HG02852 (cell line): ENCODE data around the gene SYPL2.
"Not testable (repeated sequence)": the region's sequence is repeated elsewhere in the genome, so short reads cannot be mapped to it uniquely, and the experiment has no call there.

Experiments used
- ATAC-seq: cut with Tn5 transposase; IDR thresholded peaks from one replicate; pipeline ENCODE4 v1.9.1; 2021; ENCODE audit warnings: mild to moderate bottlenecking, moderate library complexity; ENCODE audit not compliant: unreplicated experiment

Gene SYPL2

DNA sequence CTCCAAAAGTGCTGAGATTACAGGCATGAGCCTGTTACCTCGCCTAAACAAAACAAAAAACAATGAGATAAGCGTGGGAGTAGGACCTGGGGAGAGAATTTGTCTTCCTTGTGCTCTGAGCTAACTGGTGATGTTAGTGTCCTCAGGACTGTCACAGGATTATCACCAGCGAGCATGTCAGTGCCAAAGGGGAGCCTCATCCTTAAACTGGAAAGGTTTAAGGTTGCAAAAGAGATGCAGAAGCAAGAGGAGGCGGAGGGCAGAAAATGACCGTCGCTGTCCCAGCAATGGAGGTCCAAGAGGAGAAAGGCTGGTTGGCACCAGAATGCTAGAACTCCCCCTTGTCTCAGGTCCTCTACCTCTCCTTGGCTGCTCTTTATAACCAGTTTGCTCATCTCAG, 3.9 kb downstream of the SYPL2 start:
- ATAC-seq, result no peak

DNA sequence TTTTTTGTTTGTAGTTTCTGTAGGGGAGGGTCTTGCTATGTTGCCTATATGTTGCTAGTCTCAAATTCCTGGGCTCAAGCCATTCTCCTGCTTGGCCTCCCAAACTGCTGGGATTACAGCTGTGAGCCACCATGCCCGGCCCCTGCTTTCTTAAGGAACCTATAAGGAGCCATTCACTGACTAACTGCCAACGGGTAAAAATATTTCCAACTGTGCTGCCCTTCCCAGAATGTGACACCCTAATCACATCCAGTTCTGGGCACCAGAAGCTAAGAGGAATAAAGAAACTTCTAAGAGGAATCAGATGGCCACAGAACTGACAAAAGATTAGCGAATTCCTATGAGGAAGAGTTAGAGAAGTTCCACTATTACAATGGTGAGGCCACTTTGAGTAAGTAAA, 6.4 kb downstream of the SYPL2 start:
- no peak for ATAC-seq

DNA sequence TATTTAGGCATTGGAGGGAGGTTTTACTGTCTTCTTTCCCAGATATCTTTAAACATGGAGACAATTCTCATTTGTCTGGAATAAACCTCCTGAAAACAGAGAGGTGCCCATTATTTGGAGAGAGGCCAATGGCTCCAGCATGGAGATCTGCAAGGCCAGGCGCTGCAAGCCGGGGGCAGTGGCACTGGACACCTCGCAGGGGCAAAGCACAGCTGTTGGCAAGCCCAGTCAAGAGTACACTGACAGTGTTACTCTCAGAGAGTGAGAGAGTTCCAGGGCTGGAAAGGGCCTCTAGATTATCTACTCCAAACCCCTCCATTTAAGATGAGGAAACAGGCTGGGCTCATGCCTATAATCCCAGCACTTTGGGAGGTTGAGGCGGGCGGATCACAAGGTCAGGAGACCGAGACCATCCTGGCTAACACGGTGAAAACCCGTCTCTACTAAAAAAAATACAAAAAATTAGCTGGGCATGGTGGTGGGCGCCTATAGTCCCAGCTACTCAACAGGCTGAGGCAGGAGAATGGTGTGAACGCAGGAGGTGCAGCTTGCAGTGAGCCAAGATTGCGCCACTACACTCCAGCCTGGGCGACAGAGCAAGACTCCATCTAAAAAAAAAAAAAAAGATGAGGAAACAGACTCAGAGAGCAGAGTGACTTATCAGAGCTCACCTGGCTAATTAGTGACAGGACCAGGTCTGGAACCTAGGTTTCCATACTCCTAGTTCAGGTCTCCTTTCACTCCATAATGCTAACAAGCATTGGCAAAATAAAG, 7.1 kb downstream of the SYPL2 start:
- not testable (repeated sequence) for ATAC-seq

GRCh38 chr1:109474697-109475096, 8.4 kb downstream of the SYPL2 start:
- ATAC-seq, result no peak

GRCh38 chr1:109475261-109475660, 8.9 kb downstream of the SYPL2 start:
- no peak for ATAC-seq

DNA sequence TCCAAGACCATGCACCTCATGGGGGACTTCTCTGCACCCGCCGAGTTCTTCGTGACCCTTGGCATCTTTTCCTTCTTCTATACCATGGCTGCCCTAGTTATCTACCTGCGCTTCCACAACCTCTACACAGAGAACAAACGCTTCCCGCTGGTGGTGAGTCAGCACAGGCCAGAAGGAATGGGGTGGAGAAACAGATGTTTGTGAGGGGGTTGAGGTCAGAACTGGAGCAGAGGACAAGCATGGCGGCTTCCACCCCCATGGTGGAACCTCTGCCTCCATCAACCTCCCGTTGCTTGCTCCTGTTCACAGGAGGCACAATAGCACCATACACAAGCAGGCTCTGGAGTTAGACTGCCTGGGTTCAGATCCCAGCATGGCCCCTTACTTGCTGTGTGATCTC, 10.5 kb downstream of the SYPL2 start:
- ATAC-seq, result no peak

GRCh38 chr1:109477821-109478220, 11.5 kb downstream of the SYPL2 start:
- no peak for ATAC-seq

GRCh38 chr1:109478806-109479205, 12.5 kb downstream of the SYPL2 start:
- no peak for ATAC-seq

- ATAC-seq, result no peak
These were observed 13.0 kb downstream of the SYPL2 start for GRCh38 chr1:109479311-109479710.

DNA sequence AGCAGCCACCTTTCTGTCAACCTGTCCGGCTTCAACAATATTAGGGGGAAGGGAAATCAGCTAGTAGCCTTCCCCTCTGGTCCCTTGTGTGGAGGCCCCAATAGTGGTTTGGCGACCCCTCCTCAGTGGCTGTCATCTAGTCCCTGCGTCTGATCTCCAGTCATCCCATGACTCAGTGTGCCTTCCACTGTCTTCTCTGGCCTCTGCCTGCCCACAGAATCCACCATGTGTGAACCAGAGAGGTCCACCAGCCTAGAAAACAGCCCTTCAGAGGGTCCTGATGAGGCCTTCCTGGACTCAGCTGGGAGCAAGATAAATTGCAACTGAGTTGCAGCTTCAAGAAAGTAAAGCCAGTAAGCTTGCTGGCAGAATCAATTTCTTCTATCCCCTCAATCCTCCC, 13.6 kb downstream of the SYPL2 start:
- no peak for ATAC-seq

GRCh38 chr1:109481646-109482045, 15.3 kb downstream of the SYPL2 start:
- ATAC-seq, result no peak

DNA sequence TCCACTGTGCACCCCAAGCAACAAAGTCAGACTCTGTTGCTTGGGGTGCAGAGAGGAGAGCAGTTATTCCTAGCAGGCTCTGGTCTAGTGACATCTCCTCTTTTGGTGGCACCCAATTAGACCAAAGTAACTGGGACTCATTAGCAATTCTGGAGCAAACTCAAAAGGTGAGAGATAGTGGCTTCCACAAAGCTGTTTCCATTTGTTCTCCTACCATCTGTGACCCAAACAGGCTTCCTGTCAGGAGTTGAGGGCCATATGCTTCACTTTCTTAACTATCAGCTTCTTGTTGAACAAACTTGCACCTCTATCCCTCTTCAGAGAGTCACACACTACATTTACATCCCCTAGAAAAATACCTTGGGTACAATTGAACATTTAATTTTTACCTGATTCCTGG, 15.9 kb downstream of the SYPL2 start:
- ATAC-seq, result no peak

DNA sequence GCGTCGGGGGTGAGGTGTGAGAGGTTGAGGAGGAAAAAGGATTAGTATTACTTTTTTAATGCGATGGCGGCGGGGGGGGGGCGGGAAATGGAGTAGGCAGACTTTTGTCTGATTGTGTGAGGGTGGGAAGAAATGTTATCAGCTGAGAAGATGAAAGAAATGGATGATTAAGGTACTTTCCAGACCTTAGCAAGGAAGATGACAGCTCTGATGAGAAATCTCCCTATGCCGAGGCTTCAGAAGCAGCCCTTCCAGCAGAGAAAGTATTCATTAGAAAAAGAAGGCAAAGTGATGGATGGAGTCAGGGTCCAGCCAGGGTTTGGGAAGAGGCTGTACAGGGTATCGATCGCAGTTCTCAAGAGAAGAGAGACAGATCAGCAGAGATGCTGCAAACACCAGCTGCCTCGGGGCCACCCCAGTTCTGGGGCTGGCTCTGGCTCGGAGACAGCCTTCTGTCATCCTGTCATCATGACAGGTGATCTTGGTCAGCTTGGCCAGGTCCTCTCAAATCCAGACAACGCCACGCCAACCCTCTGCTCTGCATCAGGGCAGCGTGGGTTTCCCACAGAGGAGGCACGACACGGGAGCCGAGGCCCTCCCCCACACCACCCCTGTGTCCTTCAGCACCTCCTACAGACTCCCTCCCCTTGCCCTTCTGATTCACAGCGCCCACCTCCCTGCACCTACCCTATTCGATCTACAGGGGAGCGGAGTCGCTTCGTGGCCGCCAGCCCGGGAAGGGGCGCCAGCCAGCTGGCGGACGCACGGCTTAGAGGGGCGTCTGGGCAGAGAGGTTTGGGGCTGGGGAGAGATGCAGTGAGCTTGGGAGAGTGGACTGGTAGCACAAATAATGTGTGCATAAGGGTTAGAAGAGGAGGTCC, 16.7 kb downstream of the SYPL2 start:
- peak; percentile 10 for ATAC-seq

DNA sequence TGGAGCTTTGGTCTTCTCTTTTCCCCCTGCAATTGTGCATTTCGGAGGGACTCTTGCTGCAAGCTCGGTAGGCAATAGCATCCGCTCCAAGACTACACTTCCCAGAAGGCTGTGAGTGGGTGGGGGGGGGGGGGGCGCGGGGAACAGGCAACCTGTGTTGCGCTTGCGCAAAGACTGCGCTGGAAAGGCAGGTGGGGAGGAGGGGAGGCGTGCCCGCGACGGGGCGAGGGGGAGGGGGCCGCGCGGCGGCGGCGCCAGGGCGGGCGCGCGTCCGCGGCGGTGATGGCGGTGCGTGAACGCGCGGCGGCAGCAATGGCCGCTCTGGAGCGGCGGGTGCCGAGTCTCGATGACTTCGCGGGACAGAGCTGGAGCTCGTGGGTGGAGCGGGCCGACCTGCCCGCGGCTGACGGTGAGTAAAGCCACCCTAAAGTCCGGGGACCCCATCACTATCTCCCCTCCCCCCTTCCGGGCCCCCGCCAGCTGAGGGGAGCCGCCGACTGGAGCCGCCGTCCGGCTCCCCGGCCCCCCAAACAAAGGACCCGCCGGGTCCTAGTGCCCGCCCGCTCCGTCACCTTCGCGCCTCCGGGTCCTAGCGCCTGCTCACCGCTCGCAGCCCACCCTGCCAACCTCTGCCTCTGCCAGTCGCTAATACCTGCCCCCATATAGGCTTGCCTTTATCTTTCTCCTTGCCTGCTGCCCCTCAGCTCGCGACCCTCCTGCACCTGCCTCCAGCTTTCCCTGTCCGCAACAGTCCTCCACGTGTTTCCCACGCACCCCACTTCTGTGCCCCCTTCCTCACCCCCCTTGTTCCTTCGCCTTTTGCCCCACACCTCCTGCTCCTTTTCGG, 17.5 kb downstream of the SYPL2 start, which contains the start of gene ATXN7L2:
Gene ATXN7L2 (plus strand): TSS at position 234 of the 847 bp plus-strand sequence. CDS start 49 bp downstream, at position 283.
- ATAC-seq, result peak; percentile 81

GRCh38 chr1:109484519-109484975, 18.2 kb downstream of the SYPL2 start:
- ATAC-seq, result no peak

- ATAC-seq, result no peak
These were observed 18.7 kb downstream of the SYPL2 start for GRCh38 chr1:109485001-109485400.

DNA sequence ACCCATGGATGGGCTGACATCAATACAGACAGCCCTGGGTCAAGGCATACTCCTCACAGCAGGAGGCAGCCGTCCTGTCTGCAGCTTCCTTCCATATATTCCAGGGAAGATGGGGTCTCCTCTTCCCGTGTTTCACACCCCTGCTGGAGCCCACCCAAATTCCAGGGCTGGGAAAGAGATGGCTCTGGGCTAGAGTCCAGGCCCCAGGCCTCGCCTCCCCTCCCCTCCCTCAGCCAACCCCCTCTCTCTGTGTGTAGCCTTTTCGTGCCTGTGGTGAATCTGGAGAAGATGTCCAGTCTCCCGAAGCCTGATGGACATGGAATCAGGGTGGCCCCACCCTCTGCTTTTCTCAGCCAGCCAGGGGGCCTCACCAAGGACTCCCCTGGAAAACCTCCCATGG, 20.9 kb downstream of the SYPL2 start:
- ATAC-seq, result no peak

DNA sequence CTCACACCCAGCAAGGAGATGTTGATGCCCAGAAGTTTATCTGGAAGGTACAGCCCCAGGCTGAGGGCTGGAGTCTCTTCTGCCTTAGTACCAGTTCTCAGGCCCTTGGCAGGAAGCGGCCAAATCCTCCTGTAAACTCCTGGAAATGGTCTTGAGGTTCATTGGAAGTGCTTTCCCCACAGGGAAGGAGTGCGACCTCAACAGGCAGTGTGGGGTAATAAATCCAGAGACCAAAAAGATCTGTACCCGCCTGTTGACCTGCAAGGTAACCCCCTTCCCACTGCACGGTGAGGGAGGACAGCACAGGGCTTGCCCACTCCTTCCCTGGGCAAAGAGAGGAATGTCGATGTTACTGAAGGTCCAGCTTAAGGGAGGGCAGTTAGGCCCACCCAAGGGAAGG, 21.9 kb downstream of the SYPL2 start:
- no peak for ATAC-seq

DNA sequence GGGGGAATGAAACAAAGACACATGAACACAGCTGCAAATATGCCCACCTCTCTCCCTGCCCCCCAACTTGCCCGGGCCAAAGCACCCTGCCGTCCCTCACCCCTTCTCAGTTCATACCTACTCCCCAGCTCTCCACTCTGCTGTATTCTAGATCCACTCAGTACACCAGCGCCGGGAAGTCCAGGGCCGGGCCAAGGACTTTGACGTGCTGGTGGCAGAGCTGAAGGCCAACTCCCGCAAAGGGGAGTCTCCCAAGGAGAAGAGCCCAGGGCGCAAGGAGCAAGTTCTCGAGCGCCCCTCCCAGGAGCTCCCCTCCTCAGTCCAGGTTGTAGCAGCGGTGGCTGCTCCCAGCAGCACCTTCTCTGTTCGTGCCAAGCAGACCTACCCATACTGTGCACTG, 22.4 kb downstream of the SYPL2 start:
- no peak for ATAC-seq

GRCh38 chr1:109490029-109490933, 23.9 kb downstream of the SYPL2 start:
- no peak for ATAC-seq
